HG03354 (cell line): Measurements from ENCODE around the gene HNRNPU.
"Not testable (repeated sequence)": the region's sequence is repeated elsewhere in the genome, so short reads cannot be mapped to it uniquely, and the experiment has no call there.

Experiments used
- ATAC-seq: cut with Tn5 transposase; IDR thresholded peaks from one replicate; pipeline ENCODE4 v1.9.1; 2021; ENCODE audit warnings: mild to moderate bottlenecking; ENCODE audit not compliant: unreplicated experiment, poor library complexity, severe bottlenecking

Gene HNRNPU

DNA sequence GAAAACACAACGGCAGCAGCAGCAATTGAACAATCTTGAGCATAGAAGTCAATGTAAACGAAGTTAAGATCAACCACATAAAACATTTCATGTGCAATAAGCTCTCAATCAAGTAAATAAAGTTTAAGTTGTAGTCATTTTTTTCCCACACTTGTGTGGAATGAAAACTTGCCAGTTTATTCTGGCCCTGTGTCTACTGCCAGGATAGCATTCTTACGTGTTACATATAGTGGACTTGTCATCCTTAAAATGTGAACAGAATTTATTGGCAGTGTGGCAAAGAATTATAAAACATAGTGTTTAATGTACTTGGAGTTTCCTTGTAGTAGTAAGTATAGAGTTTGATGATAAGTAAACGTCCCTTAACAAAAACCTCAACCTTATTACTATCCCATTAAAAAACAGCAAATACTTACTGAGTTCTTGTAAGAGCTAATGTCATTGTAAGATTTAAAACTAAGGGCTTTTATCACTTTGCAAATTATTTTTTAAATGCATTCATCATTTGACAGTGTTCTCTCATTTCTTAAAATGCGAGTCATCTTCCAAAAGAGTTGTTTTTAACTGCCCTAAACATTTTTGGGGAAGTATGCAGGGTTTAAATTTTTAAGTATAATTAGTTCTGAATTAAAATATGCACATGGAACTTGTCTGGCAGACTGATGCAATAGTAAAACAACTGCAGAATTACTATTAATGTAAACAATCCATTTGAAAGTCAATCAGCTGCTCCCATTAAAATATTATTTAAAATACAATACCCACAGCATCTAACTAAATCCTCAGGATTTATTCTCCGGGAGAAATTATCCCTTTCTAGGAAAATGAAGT is 21.0 kb downstream of the HNRNPU start:
- no peak for ATAC-seq

GRCh38 chr1:244841273-244841927 is 22.9 kb downstream of the HNRNPU start:
- ATAC-seq = no peak

- no peak for ATAC-seq
Observed at GRCh38 chr1:244840219-244840794, 24.0 kb downstream of the HNRNPU start.

GRCh38 chr1:244839656-244840055 is 24.7 kb downstream of the HNRNPU start:
- no peak for ATAC-seq

DNA sequence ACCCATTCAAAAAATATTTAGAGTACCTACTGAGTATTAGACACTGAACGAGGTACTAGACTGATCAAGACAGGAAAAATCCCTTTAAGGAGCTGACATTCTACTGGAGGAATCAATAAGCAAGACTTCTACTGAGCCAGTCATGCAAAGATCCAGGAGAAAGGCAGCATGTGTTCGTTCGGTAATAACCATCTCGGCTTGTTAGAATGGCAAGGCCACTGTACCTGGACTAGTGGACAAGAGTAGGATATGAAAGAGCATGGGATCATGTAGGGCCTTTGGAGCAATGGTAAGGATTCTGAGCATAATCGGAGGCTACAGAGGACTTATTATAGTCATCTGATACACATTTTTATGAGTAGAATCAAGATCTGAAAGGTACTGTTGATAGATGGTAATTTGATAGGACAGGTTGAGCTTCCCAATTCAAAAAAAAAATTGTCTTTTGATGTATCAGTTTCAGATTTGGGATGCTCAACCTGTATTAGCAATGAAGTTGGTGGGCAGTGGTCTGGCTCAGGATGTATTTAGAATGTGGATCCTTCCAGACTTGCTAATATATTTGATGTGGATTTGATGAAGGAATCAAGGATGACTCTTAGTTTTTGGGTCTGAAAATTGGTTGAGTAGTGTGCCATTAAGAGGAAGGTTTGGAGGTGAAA is 26.6 kb downstream of the HNRNPU start:
- ATAC-seq = no peak

GRCh38 chr1:244836584-244836983 is 27.8 kb downstream of the HNRNPU start:
- no peak for ATAC-seq

DNA sequence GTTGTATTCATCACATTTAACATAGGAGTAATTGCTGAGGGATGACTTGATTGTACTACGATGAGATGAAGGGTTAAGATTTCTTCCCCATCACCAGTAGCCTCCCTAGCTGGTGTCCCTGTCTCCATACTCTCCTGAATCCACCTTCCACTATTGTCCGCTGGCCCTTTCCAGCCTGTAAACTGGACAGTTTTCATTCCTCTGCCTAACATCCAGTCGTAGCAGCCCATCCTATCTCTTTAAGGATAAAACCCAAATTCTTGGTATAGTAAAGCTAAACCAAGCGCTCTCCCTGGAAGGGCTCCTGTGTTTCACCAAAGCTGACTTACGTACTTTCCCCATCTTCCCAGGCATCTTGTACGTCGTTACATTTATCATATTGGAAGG is 28.2 kb downstream of the HNRNPU start:
- no peak for ATAC-seq

- ATAC-seq = peak; percentile 64
Observed at GRCh38 chr1:244835276-244836134, 28.8 kb downstream of the HNRNPU start, which contains the start of gene COX20. Gene COX20, plus strand, starts transcription at chr1:244835658. Its CDS starts 57 bp downstream, at chr1:244835715.

DNA sequence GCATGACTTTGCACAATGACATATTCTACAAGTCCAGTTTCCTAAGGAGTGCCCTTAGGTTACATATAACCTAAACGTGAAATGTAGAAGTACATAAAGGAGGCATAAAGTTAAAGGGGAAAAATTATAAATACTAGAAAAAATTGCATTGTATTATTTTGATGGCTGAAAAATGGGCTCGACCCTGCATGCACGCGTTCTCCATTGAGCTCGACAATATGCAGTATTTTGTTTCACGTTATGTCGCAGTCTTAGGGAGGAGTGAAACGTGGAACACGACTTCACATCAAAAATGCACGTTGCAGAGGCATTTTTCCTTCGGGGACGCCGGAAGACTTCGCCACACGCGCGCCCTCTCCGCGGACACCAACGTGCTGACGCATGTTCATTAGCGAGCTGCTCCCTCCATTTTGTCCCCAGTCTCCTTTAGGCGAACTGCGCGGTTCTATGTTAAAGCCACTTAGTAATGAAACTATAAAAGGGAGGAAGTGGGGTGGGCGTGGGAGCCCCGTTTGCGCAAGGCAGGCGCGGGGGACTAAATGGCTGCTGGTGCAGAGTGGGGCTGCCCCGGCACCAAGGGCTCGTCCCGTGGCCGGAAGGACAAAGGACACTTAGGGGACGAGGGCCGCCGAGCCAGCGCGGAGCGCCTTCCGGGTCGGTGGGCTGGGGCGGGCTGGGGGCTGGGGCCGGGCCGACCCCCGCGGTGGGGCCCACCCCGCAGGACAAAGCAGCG is 29.6 kb downstream of the HNRNPU start:
- ATAC-seq = peak; percentile 72

GRCh38 chr1:244833734-244834542 is 30.4 kb downstream of the HNRNPU start:
- peak; percentile 21 for ATAC-seq

DNA sequence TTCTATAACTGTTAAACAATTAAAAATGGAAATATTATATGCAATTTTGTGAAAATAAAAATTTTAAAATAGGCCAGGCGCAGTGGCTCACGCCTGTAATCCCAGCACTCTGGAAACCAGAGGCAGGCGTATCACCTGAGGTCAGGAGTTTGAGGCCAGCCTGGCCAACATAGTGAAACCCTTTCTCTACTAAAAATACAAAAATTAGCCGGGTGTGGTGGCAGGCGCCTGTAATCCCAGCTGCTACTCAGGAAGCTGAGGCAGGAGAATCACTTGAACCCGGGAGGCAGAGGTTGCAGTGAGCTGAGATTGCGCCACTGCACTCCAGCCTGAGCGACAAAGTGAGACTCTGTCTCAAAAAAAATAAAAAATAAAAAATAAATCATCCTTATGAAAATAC is 31.1 kb downstream of the HNRNPU start:
- not testable (repeated sequence) for ATAC-seq

GRCh38 chr1:244830639-244831038 is 33.7 kb downstream of the HNRNPU start:
- ATAC-seq = no peak

GRCh38 chr1:244826712-244827111 is 37.6 kb downstream of the HNRNPU start:
- no peak for ATAC-seq

- ATAC-seq = no peak
Observed at GRCh38 chr1:244822878-244823277, 41.5 kb downstream of the HNRNPU start.

GRCh38 chr1:244821134-244821533 is 43.2 kb downstream of the HNRNPU start:
- no peak for ATAC-seq

- no peak for ATAC-seq
Observed at GRCh38 chr1:244820131-244820530, 44.2 kb downstream of the HNRNPU start.

- no peak for ATAC-seq
Observed at GRCh38 chr1:244817415-244817894, 46.9 kb downstream of the HNRNPU start.

- ATAC-seq = no peak
Observed at GRCh38 chr1:244815600-244816099, 48.7 kb downstream of the HNRNPU start.
